IMR-90 (cell line): ENCODE data around the gene MFAP3L. TPM values are rescaled to one million over a fixed set of nuclear protein-coding genes. Genes with fewer than 3 reads are reported as not detected.

Experiments
- ATAC-seq: fragments of 200-7000 bp; cut with Tn5 transposase; 2 replicates; pipeline ENCODE4 v1.9.1; 2020; ENCODE audit warnings: low read depth, mild to moderate bottlenecking, moderate library complexity
- BruUV-seq: library from RNA; stranded (reverse); fragments of 400-500 nt; replicated peaks from 2 replicates; lab custom pipeline; 2021; lab: Mats Ljungman, UMichigan
- CTCF ChIA-PET: fragments of 300-600 bp; formaldehyde crosslinking; extraction: SDS; loops from one replicate; lab custom pipeline; 2021; ENCODE audit warnings: antibody characterized with exemption; lab: Yijun Ruan, JAX
- POLR2A ChIA-PET: fragments of 300-600 bp; sonication (Branson Sonifier 250); formaldehyde crosslinking; loops from one replicate; lab custom pipeline; 2022; ENCODE audit warnings: antibody characterized with exemption; ENCODE audit not compliant: unreplicated experiment; lab: Charles Lee
- DNase-seq: peaks from one replicate; pipeline ENCODE4 v3.0.0; 2013
- H2AFZ ChIP-seq: replicated peaks from 2 replicates; pipeline ENCODE3; 2013; ENCODE audit warnings: low read length, mild to moderate bottlenecking; ENCODE audit not compliant: poor library complexity
- H2AK5ac ChIP-seq: 2 replicates; pipeline ENCODE4 v1.6.1; 2013; ENCODE audit warnings: low read depth, low read length, inconsistent platforms
- H2AK9ac ChIP-seq: replicated peaks from 2 replicates; pipeline ENCODE3; 2013; ENCODE audit warnings: mild to moderate bottlenecking, low read depth, low read length, moderate library complexity; ENCODE audit not compliant: poor library complexity
- H2BK120ac ChIP-seq: 2 replicates; pipeline ENCODE4 v1.6.1; 2013; ENCODE audit warnings: low read depth, low read length, inconsistent platforms
- H2BK15ac ChIP-seq: 3 replicates; pipeline ENCODE4 v1.6.1; 2013; ENCODE audit warnings: low read depth, low read length, inconsistent platforms
- H2BK20ac ChIP-seq: 2 replicates; pipeline ENCODE4 v1.6.1; 2013; ENCODE audit warnings: low read depth, mild to moderate bottlenecking, inconsistent platforms, low read length, moderate library complexity
- H2BK5ac ChIP-seq: 2 replicates; pipeline ENCODE4 v1.6.1; 2013; ENCODE audit warnings: mild to moderate bottlenecking, low read depth, low read length, inconsistent platforms; ENCODE audit not compliant: poor library complexity, severe bottlenecking
- H3K14ac ChIP-seq: replicated peaks from 2 replicates; pipeline ENCODE4 v1.6.1; 2013; ENCODE audit warnings: low read depth, low read length, inconsistent platforms
- H3K18ac ChIP-seq: 2 replicates; pipeline ENCODE4 v1.6.1; 2013; ENCODE audit warnings: low read depth, low read length, control low read depth
- H3K23ac ChIP-seq: 2 replicates; pipeline ENCODE4 v1.6.1; 2013; ENCODE audit warnings: low read depth, low read length, inconsistent platforms
- H3K27ac ChIP-seq: 2 replicates; pipeline ENCODE4 v1.5.1; 2013; ENCODE audit warnings: mild to moderate bottlenecking, control low read depth, low read length; ENCODE audit not compliant: insufficient read depth
- H3K27me3 ChIP-seq: 2 replicates; pipeline ENCODE4 v1.6.1; 2013; ENCODE audit warnings: low read length; ENCODE audit not compliant: control insufficient read depth, insufficient read depth
- H3K36me3 ChIP-seq: 2 replicates; pipeline ENCODE4 v1.6.1; 2013; ENCODE audit warnings: low read length, mixed read lengths; ENCODE audit not compliant: control insufficient read depth, insufficient read depth
- H3K4ac ChIP-seq: 2 replicates; pipeline ENCODE4 v1.6.1; 2013; ENCODE audit warnings: low read depth, low read length, inconsistent platforms
- H3K4me1 ChIP-seq: 2 replicates; pipeline ENCODE4 v1.6.1; 2013; ENCODE audit warnings: low read length, mixed read lengths; ENCODE audit not compliant: control insufficient read depth, insufficient read depth
- H3K4me2 ChIP-seq: 2 replicates; pipeline ENCODE4 v1.6.1; 2013; ENCODE audit warnings: low read depth, mild to moderate bottlenecking, control low read depth, low read length, moderate library complexity
- H3K4me3 ChIP-seq: 2 replicates; pipeline ENCODE4 v1.5.1; 2013; ENCODE audit warnings: low read depth, mild to moderate bottlenecking, control low read depth, low read length, moderate library complexity; ENCODE audit not compliant: insufficient read depth
- H3K56ac ChIP-seq: 2 replicates; pipeline ENCODE4 v1.6.1; 2013; ENCODE audit warnings: low read length, inconsistent platforms; ENCODE audit not compliant: insufficient read depth; ENCODE audit errors: extremely low read depth
- H3K79me1 ChIP-seq, 2 experiments: 2 replicates each; pipeline ENCODE4 v1.6.1; 2013; ENCODE audit warnings: low read length in 2 of 2, inconsistent platforms in 1 of 2, low read depth in 1 of 2
- H3K9ac ChIP-seq: 2 replicates; pipeline ENCODE4 v1.6.1; 2013; ENCODE audit warnings: low read depth, low read length, control low read depth
- H3K9me1 ChIP-seq: 2 replicates; pipeline ENCODE4 v1.6.1; 2013; ENCODE audit warnings: low read length, inconsistent platforms; ENCODE audit not compliant: insufficient read depth
- H3K9me3 ChIP-seq: 2 replicates; pipeline ENCODE4 v1.6.1; 2013; ENCODE audit warnings: low read length; ENCODE audit not compliant: control insufficient read depth, insufficient read depth
- H4K20me1 ChIP-seq: 2 replicates; pipeline ENCODE4 v1.6.1; 2013; ENCODE audit warnings: low read length, inconsistent platforms; ENCODE audit not compliant: insufficient read depth
- H4K5ac ChIP-seq: 2 replicates; pipeline ENCODE4 v1.6.1; 2013; ENCODE audit warnings: mild to moderate bottlenecking, low read depth, low read length, control low read depth
- H4K8ac ChIP-seq, 2 experiments: 2 replicates each; pipeline ENCODE4 v1.6.1; 2013; ENCODE audit warnings: low read depth in 2 of 2, low read length in 2 of 2, control low read depth in 1 of 2, inconsistent platforms in 1 of 2
- H4K91ac ChIP-seq: 2 replicates; pipeline ENCODE4 v1.6.1; 2013; ENCODE audit warnings: low read depth, low read length, inconsistent platforms; ENCODE audit not compliant: insufficient read depth
- FOS ChIP-seq: fragments of 150-350 bp; IDR thresholded peaks from 2 replicates; pipeline ENCODE4 v1.6.1; 2016; ENCODE audit warnings: low read depth, low read length
- NFE2L2 ChIP-seq: fragments of 150-350 bp; IDR thresholded peaks from 2 replicates; pipeline ENCODE4 v1.6.1; 2016; ENCODE audit warnings: low read depth, mild to moderate bottlenecking, low read length
- POLR2A ChIP-seq: IDR thresholded peaks from 2 replicates; pipeline ENCODE4 v1.6.1; 2012; ENCODE audit warnings: mild to moderate bottlenecking, low read depth, low read length
- RAD21 ChIP-seq: IDR thresholded peaks from 2 replicates; pipeline ENCODE4 v1.6.1; 2012; ENCODE audit warnings: low read length, improper control_type of control experiment
- RCOR1 ChIP-seq: IDR thresholded peaks from 2 replicates; pipeline ENCODE4 v1.6.1; 2012; ENCODE audit warnings: mild to moderate bottlenecking, low read length, improper control_type of control experiment; ENCODE audit not compliant: insufficient replicate concordance
- WGBS, 2 experiments: methylation state at CpG; one replicate each; pipeline versions ENCODE4 v1.1.5 to v1.1.7; 2013; ENCODE audit warnings: missing lambda C conversion rate in 2 of 2; ENCODE audit not compliant: insufficient read length in 1 of 2; ENCODE audit errors: extremely low coverage in 2 of 2; 5-methylcytosine and 5-hydroxymethylcytosine counted together
- dilution Hi-C: fragments of 300-500 bp; cut with HindIII; formaldehyde crosslinking; loops from one replicate; pipeline ENCODE4 v1.14.3; 2018; ENCODE audit warnings: low sequenced_read_pairs; ENCODE audit not compliant: unreplicated experiment
- in situ Hi-C: fragments of 300-500 bp; cut with MboI; formaldehyde crosslinking; loops from 3 replicates; pipeline ENCODE4 v1.14.3; 2019; ENCODE audit warnings: low sequenced_read_pairs, inconsistent platforms, mixed read lengths
- intact Hi-C: fragments of 100-400 bp; cut with micrococcal nuclease; formaldehyde crosslinking; loops from 2 replicates; pipeline ENCODE4 v1.10.0; 2022
- polyA plus RNA-seq, 3 experiments: library from polyadenylated mRNA; depleted of rRNA; stranded (reverse); fragments of >200 nt; gene quantifications; 2 replicates each; pipeline ENCODE4 v1.2.3, GENCODE V29; 2012; ENCODE audit warnings: low replicate concordance in 1 of 3
- total RNA-seq: library from RNA; depleted of rRNA; stranded (reverse); fragments of >200 nt; gene quantifications from 2 replicates; pipeline ENCODE4 v1.2.3, GENCODE V29; 2012
- TF ChIP-seq, protein P1 (sequence below): fragments of 150-350 bp; IDR thresholded peaks from 2 replicates; pipeline ENCODE4 v1.6.1; 2016; ENCODE audit warnings: low read depth, mild to moderate bottlenecking, low read length, moderate library complexity, borderline replicate concordance
- TF ChIP-seq, protein P2 (sequence below): conservative IDR thresholded peaks from 2 replicates; pipeline ENCODE4 v1.5.1; 2012; ENCODE audit warnings: mild to moderate bottlenecking, low read depth, low read length, improper control_type of control experiment
- TF ChIP-seq, protein P3 (sequence below): fragments of 150-350 bp; IDR thresholded peaks from 2 replicates; pipeline ENCODE4 v1.6.1; 2017; ENCODE audit warnings: mild to moderate bottlenecking, antibody characterized with exemption, low read length, low read depth

The MFAP3L gene
- total and polyA plus RNA-seq, 2 of the 4 experiments (the other 2 are of a cell fraction), result 0.22 to 0.36 TPM

DNA sequence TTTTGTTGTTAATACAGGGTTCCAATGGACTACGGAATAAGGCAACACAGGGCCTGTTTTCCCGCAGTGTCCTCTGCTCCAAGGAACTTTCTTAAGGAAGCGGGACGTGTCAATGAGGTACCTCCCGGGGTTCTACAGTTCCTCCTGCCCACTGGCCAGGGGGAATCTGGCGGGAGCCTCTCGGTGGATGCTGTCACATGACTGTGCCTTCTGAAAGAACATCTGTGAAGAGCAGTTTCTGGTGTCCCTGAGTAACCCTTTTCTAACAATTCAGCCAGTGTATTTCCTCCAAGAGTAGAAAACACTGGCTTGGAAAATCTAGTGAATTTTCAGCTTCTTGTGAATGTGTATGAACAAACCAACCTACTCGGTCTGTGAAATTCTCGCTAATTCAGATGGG, 32.7 kb downstream of the MFAP3L start:
- Histone ChIP-seq H3K14ac (no peak overlapping the region), H2BK15ac (no peak overlapping the region), H3K27ac (no peak overlapping the region), H3K79me1 (no peaks in the 10 kb centered on the region), H4K8ac (no peak overlapping the region), H2AK5ac (no peak overlapping the region), H3K23ac (no peak overlapping the region), H4K91ac (no peak overlapping the region), H4K20me1 (no peaks in the 10 kb centered on the region), H2AK9ac (no peak overlapping the region), H3K36me3 (no peaks in the 10 kb centered on the region), H2AFZ (no peak overlapping the region), H2BK120ac (no peak overlapping the region), H3K9me1 (no peaks in the 10 kb centered on the region), H3K4ac (no peak overlapping the region), H3K56ac (no peak overlapping the region), H3K4me2 (no peak overlapping the region), H2BK5ac (no peak overlapping the region), H3K27me3 (no peaks in the 10 kb centered on the region; the same call in 1 of the 2 replicates), H3K4me1 (no peaks in the 10 kb centered on the region), H4K5ac (no peak overlapping the region), H3K9me3 (no peaks in the 10 kb centered on the region), H3K18ac (no peak overlapping the region), H3K9ac (no peak overlapping the region), H2BK20ac (no peak overlapping the region), H3K4me3 (no peak overlapping the region)
- TF ChIP-seq, protein P1, sequence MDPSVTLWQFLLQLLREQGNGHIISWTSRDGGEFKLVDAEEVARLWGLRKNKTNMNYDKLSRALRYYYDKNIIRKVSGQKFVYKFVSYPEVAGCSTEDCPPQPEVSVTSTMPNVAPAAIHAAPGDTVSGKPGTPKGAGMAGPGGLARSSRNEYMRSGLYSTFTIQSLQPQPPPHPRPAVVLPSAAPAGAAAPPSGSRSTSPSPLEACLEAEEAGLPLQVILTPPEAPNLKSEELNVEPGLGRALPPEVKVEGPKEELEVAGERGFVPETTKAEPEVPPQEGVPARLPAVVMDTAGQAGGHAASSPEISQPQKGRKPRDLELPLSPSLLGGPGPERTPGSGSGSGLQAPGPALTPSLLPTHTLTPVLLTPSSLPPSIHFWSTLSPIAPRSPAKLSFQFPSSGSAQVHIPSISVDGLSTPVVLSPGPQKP, result no peak
- TF ChIP-seq, protein P2, sequence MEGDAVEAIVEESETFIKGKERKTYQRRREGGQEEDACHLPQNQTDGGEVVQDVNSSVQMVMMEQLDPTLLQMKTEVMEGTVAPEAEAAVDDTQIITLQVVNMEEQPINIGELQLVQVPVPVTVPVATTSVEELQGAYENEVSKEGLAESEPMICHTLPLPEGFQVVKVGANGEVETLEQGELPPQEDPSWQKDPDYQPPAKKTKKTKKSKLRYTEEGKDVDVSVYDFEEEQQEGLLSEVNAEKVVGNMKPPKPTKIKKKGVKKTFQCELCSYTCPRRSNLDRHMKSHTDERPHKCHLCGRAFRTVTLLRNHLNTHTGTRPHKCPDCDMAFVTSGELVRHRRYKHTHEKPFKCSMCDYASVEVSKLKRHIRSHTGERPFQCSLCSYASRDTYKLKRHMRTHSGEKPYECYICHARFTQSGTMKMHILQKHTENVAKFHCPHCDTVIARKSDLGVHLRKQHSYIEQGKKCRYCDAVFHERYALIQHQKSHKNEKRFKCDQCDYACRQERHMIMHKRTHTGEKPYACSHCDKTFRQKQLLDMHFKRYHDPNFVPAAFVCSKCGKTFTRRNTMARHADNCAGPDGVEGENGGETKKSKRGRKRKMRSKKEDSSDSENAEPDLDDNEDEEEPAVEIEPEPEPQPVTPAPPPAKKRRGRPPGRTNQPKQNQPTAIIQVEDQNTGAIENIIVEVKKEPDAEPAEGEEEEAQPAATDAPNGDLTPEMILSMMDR, result no peak
- no peak for TF ChIP-seq FOS
- TF ChIP-seq RCOR1, result no peak
- no peak for TF ChIP-seq POLR2A
- TF ChIP-seq, protein P3, sequence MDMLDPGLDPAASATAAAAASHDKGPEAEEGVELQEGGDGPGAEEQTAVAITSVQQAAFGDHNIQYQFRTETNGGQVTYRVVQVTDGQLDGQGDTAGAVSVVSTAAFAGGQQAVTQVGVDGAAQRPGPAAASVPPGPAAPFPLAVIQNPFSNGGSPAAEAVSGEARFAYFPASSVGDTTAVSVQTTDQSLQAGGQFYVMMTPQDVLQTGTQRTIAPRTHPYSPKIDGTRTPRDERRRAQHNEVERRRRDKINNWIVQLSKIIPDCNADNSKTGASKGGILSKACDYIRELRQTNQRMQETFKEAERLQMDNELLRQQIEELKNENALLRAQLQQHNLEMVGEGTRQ, result no peak
- TF ChIP-seq NFE2L2, result no peak
- no peak for TF ChIP-seq RAD21
- BruUV-seq, result no TSS peak
- dilution Hi-C loops, result no loop called here
- CTCF ChIA-PET, result no interaction called here
- no peak for ATAC-seq
- intact Hi-C loops, result no loop called here
- DNase-seq, result no peak
- 73% methylated on average over 5 of the region's 9 CpGs; no CpG with 5 or more reads in 1 of the 2 experiments for WGBS, 2 experiments
- POLR2A ChIA-PET, result no interaction called here
- in situ Hi-C loops, result no loop called here
